ENCODE data around the gene FGG. TPM values are rescaled to one million over a fixed set of nuclear protein-coding genes. Genes with fewer than 3 reads are reported as not detected.

FGG gene
- total RNA-seq, 1 experiment from 2014 or later = not detected

GRCh38 chr4:154608361-154609252, 3.8 kb downstream of the FGG start:
- CTCF ChIA-PET = interaction anchor here (1.1 kb wide), 1 partner anchor 10 kb away, joined by 4 read pairs; no protein-coding TSS in a partner anchor
- H3K27ac ChIP-seq (ENCODE audit: low read depth, low read length, poor library complexity, severe bottlenecking) = no peak overlapping the region
- TF ChIP-seq CTCF (conservative IDR thresholded peaks at IDR 0.05; ENCODE audit: low read depth, low read length) (no peak), EZH2 (IDR thresholded peaks at IDR 0.05; ENCODE audit: borderline replicate concordance, low read depth, low read length, poor library complexity, severe bottlenecking) (no peak)
- no peak for DNase-seq (ENCODE audit: low spot score)
- H3K4me1 ChIP-seq (ENCODE audit: insufficient read depth, low read length, poor library complexity, severe bottlenecking) = no peaks in the 10 kb centered on the region
- peaks cover 24% of the 10 kb centered on the region for H3K27me3 ChIP-seq (replicated peaks; ENCODE audit: insufficient read depth, low read depth, low read length, poor library complexity)
- POLR2A ChIA-PET (ENCODE audit: low non-redundant PET) = no interaction called here
- no peak overlapping the region for H3K4me3 ChIP-seq (ENCODE audit: low read depth, low read length, poor library complexity, severe bottlenecking)
- H3K9me3 ChIP-seq (ENCODE audit: low read depth, low read length, poor library complexity, severe bottlenecking) = no peaks in the 10 kb centered on the region
- no peaks in the 10 kb centered on the region for H3K36me3 ChIP-seq (ENCODE audit: insufficient read depth, low read length, poor library complexity, severe bottlenecking)
- BruUV-seq (replicated peaks) = no TSS peak
- intact Hi-C loops (cut with micrococcal nuclease; ENCODE audit: unreplicated experiment) = no loop called here

- no peaks in the 10 kb centered on the region for H3K4me1 ChIP-seq (ENCODE audit: insufficient read depth, low read length, poor library complexity, severe bottlenecking)
- H3K9me3 ChIP-seq (ENCODE audit: low read depth, low read length, poor library complexity, severe bottlenecking) = no peaks in the 10 kb centered on the region
- ChIA-PET POLR2A (ENCODE audit: low non-redundant PET) (no interaction called here), CTCF (no interaction called here)
- no peak for DNase-seq (ENCODE audit: low spot score)
- peaks cover 24% of the 10 kb centered on the region for H3K27me3 ChIP-seq (replicated peaks; ENCODE audit: insufficient read depth, low read depth, low read length, poor library complexity)
- no peak overlapping the region for H3K4me3 ChIP-seq (ENCODE audit: low read depth, low read length, poor library complexity, severe bottlenecking)
- no TSS peak for BruUV-seq (replicated peaks)
- TF ChIP-seq CTCF (conservative IDR thresholded peaks at IDR 0.05; ENCODE audit: low read depth, low read length) = no peak
- H3K27ac ChIP-seq (ENCODE audit: low read depth, low read length, poor library complexity, severe bottlenecking) = no peak overlapping the region
- no peaks in the 10 kb centered on the region for H3K36me3 ChIP-seq (ENCODE audit: insufficient read depth, low read length, poor library complexity, severe bottlenecking)
- intact Hi-C loops (cut with micrococcal nuclease; ENCODE audit: unreplicated experiment) = no loop called here
Observed at GRCh38 chr4:154606728-154607723, 5.4 kb downstream of the FGG start.

GRCh38 chr4:154604696-154605200, 7.7 kb downstream of the FGG start:
- CTCF ChIA-PET = no interaction called here

More at GRCh38 chr4:154604696-154605200, 7.7 kb downstream of the FGG start:
- Histone ChIP-seq H3K4me3 (ENCODE audit: low read depth, low read length, poor library complexity, severe bottlenecking) (no peak overlapping the region), H3K4me1 (ENCODE audit: insufficient read depth, low read length, poor library complexity, severe bottlenecking) (no peaks in the 10 kb centered on the region), H3K27ac (ENCODE audit: low read depth, low read length, poor library complexity, severe bottlenecking) (no peak overlapping the region), H3K27me3 (replicated peaks; ENCODE audit: insufficient read depth, low read depth, low read length, poor library complexity) (peaks cover 12% of the 10 kb centered on the region), H3K9me3 (ENCODE audit: low read depth, low read length, poor library complexity, severe bottlenecking) (no peaks in the 10 kb centered on the region), H3K36me3 (ENCODE audit: insufficient read depth, low read length, poor library complexity, severe bottlenecking) (no peaks in the 10 kb centered on the region)
- DNase-seq (ENCODE audit: low spot score) = no peak
- no TSS peak for BruUV-seq (replicated peaks)
- TF ChIP-seq CTCF (conservative IDR thresholded peaks at IDR 0.05; ENCODE audit: low read depth, low read length) = no peak
- TF ChIP-seq EZH2 (IDR thresholded peaks at IDR 0.05; ENCODE audit: borderline replicate concordance, low read depth, low read length, poor library complexity, severe bottlenecking) = no peak
- intact Hi-C loops (cut with micrococcal nuclease; ENCODE audit: unreplicated experiment) = no loop called here
- POLR2A ChIA-PET (ENCODE audit: low non-redundant PET) = no interaction called here
